Activated CD8-positive, alpha-beta T cell treated with anti-CD3 and anti-CD28 coated beads for 36 hours (primary cell): ENCODE results near the gene UCK1. TPM values are rescaled to one million over a fixed set of nuclear protein-coding genes. Genes with fewer than 3 reads are reported as not detected.

Source experiments
- ATAC-seq: fragments of 200-7000 bp; cut with Tn5 transposase; one replicate; pipeline ENCODE4 v1.10.0; 2021; ENCODE audit warnings: mild to moderate bottlenecking, moderate library complexity
- CTCF ChIA-PET: fragments of 350-600 bp; sonication (Branson Sonifier 250); formaldehyde crosslinking; loops from one replicate; lab custom pipeline; 2021; ENCODE audit warnings: antibody characterized with exemption; lab: Charles Lee
- POLR2A ChIA-PET: fragments of 350-600 bp; sonication (Branson Sonifier 250); formaldehyde crosslinking; loops from one replicate; lab custom pipeline; 2021; ENCODE audit warnings: antibody characterized with exemption; lab: Charles Lee
- DNase-seq: peaks from one replicate; pipeline ENCODE4 v3.0.0-alpha.2; 2020
- H3K27ac Mint-ChIP-seq: one replicate; pipeline ENCODE4 v1.8.0; 2021; ENCODE audit warnings: mild to moderate bottlenecking, mixed read lengths
- H3K27me3 Mint-ChIP-seq: one replicate; pipeline ENCODE4 v1.8.0; 2021; ENCODE audit warnings: mixed read lengths
- H3K36me3 Mint-ChIP-seq: one replicate; pipeline ENCODE4 v1.8.0; 2021; ENCODE audit warnings: low read depth, mixed read lengths
- H3K4me1 Mint-ChIP-seq: one replicate; pipeline ENCODE4 v1.8.0; 2021; ENCODE audit warnings: low read depth, mixed read lengths
- H3K4me3 Mint-ChIP-seq: one replicate; pipeline ENCODE4 v1.8.0; 2021; ENCODE audit warnings: mild to moderate bottlenecking, moderate library complexity, mixed read lengths
- H3K9me3 Mint-ChIP-seq: one replicate; pipeline ENCODE4 v1.8.0; 2021; ENCODE audit warnings: mixed read lengths
- intact Hi-C: fragments of 100-400 bp; cut with micrococcal nuclease; formaldehyde crosslinking; loops from one replicate; pipeline ENCODE4 v1.10.0; 2022
- total RNA-seq, 2 experiments: library from RNA; stranded (reverse); gene quantifications; one replicate each; pipeline ENCODE4 v1.2.3, GENCODE V29; 2021
- TF ChIP-seq, protein P1 (sequence below): fragments of 200-600 bp; IDR thresholded peaks from one replicate; pipeline ENCODE4 v1.8.0; 2022; ENCODE audit warnings: antibody characterized with exemption, mild to moderate bottlenecking

Gene UCK1
- total RNA-seq, 2 experiments from 2014 or later = 16.7 to 22.1 TPM

DNA sequence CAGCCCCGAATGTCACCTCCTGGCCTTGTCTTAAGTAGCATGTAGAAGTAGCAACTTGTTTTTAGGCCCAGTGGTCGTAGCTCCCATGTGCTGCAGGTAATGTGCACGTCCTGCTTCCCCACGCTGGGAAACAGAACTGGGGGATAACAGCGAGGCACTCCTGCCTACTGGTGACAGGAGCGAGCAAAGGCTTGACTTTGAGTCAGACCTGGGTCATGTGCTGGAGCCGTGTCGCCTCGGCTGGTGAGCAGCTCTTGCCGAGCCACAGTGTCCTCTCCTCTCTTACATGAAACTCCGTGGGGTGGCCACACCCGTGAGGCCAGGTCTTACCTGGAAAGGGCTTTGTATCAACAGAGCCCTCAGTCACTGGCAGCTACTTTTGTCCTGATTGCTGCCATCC lies 45.9 kb downstream of the UCK1 start:
- DNase-seq (no peak), ATAC-seq (no peak)
- TF ChIP-seq, protein P1, sequence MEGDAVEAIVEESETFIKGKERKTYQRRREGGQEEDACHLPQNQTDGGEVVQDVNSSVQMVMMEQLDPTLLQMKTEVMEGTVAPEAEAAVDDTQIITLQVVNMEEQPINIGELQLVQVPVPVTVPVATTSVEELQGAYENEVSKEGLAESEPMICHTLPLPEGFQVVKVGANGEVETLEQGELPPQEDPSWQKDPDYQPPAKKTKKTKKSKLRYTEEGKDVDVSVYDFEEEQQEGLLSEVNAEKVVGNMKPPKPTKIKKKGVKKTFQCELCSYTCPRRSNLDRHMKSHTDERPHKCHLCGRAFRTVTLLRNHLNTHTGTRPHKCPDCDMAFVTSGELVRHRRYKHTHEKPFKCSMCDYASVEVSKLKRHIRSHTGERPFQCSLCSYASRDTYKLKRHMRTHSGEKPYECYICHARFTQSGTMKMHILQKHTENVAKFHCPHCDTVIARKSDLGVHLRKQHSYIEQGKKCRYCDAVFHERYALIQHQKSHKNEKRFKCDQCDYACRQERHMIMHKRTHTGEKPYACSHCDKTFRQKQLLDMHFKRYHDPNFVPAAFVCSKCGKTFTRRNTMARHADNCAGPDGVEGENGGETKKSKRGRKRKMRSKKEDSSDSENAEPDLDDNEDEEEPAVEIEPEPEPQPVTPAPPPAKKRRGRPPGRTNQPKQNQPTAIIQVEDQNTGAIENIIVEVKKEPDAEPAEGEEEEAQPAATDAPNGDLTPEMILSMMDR = no peak
- Mint-ChIP-seq H3K9me3 (no peaks in the 10 kb centered on the region), H3K4me1 (peaks cover 3% of the 10 kb centered on the region), H3K36me3 (peaks cover 49% of the 10 kb centered on the region), H3K27me3 (no peaks in the 10 kb centered on the region), H3K4me3 (no peak overlapping the region), H3K27ac (no peak overlapping the region)
- POLR2A ChIA-PET = interaction anchor here (1.0 to 1.2 kb wide), 2 partner anchors 14 to 35 kb away, joined by 3 read pairs; no protein-coding TSS in a partner anchor
- CTCF ChIA-PET = no interaction called here
- intact Hi-C loops = no loop called here

DNA sequence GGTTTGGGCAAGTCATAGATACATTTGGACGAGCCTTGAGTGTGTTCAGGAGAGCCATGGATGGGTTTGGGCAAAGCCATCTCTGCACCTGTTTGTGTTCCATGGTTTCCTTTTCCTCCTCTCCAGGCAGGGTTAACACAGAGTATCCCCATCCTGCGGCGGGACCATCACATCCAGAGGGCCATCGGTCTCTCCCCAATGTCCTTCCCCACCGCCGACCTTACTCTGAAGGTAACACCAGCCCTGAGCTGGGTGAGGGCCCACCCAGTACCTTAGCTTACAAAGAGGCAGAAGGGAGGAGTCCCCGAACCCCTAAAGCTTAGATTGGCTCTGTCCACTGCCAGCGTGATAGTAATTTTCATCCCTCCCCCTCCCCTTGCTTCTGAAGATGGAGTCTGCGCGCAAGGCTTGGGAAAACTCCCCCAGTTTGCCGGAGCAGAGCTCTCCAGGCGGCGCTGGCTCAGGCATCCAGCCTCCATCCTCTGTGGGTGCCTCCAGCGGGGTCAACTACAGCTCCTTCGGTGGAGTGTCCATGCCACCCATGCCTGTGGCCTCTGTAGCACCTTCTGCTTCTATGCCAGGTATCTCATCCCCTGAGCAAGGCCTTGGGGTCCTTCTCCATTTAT lies 46.4 kb downstream of the UCK1 start:
- ATAC-seq (no peak), DNase-seq (no peak)
- H3K27me3 Mint-ChIP-seq = no peaks in the 10 kb centered on the region
- no peak overlapping the region for H3K4me3 Mint-ChIP-seq
- intact Hi-C loops = no loop called here
- TF ChIP-seq, protein P1 = no peak
- H3K9me3 Mint-ChIP-seq = no peaks in the 10 kb centered on the region
- CTCF ChIA-PET = interaction anchor here (0.6 kb wide), 1 partner anchor 94 kb away, joined by 4 read pairs; no protein-coding TSS in a partner anchor
- peaks cover 5% of the 10 kb centered on the region for H3K4me1 Mint-ChIP-seq
- H3K27ac Mint-ChIP-seq = no peak overlapping the region
- POLR2A ChIA-PET = interaction anchor here (1.0 to 1.2 kb wide), 2 partner anchors 14 to 35 kb away, joined by 3 read pairs; no protein-coding TSS in a partner anchor
- H3K36me3 Mint-ChIP-seq = peaks cover 48% of the 10 kb centered on the region

DNA sequence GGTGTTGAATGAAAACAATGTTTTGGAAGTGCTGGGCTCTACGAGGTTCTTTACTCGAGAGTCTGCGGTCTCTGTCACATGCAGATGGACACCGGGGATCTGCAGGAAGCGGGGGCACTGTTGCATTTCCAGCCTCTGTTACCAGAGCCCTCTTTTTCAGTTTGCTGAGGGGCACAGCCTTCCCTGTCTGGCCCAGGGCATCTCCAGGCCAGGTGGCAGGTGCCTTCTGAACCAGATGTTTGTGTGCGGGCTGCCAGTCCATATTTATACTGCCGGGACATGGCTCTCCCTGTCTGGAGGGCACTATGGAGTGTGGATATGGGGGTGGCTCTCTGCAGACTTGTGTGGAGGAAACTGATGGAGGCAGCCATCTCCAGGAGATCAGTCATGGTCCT lies 47.0 kb downstream of the UCK1 start:
- peaks cover 48% of the 10 kb centered on the region for H3K36me3 Mint-ChIP-seq
- no peaks in the 10 kb centered on the region for H3K27me3 Mint-ChIP-seq
- intact Hi-C loops = no loop called here
- H3K4me1 Mint-ChIP-seq = peaks cover 10% of the 10 kb centered on the region
- TF ChIP-seq, protein P1 = no peak
- H3K9me3 Mint-ChIP-seq = no peaks in the 10 kb centered on the region
- no peak overlapping the region for H3K27ac Mint-ChIP-seq
- H3K4me3 Mint-ChIP-seq = no peak overlapping the region
- ATAC-seq (no peak), DNase-seq (no peak)
- ChIA-PET CTCF (no interaction called here), POLR2A (no interaction called here)

DNA sequence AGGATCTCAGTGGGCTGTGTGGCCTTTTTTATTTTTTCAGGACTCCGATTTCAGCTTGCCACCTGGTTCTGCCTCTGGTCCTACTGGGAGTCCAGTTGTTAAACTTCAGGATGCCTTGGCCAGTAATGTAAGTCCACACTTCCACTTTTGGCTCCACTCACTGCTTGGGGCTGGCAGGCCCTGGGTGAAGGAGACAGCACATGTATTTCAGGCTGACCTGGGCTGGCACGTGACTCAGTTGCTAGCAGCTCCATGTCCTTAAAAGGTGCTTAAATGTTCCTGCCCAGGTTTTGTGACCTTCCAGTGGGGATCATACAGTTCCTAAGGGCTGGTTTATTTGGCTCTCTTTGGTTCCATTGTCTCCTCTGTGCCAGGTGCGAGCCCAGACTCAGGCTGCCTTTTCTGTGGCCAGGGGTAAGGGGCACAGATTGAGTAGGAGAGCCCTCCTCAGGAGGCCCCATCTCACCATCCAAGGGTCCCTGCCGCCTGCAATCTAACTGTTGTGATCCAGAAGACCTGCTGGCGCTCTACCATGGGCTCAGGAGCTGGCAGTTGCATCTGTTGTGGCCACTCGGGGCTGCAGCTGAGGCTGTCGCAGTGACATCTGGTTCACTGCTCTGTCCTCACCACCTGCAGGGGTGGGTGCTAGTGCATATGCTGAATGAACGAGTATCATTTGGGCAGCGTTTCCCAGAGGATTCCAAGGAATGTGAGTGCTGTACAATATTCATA lies 47.6 kb downstream of the UCK1 start:
- ChIA-PET CTCF (no interaction called here), POLR2A (no interaction called here)
- intact Hi-C loops = no loop called here
- Mint-ChIP-seq H3K9me3 (no peaks in the 10 kb centered on the region), H3K4me1 (peaks cover 10% of the 10 kb centered on the region), H3K36me3 (peaks cover 47% of the 10 kb centered on the region), H3K27me3 (no peaks in the 10 kb centered on the region), H3K27ac (no peak overlapping the region), H3K4me3 (no peak overlapping the region)
- TF ChIP-seq, protein P1 = no peak
- DNase-seq (no peak), ATAC-seq (no peak)
